HL-60 (cell line): Measurements from ENCODE around the gene ANXA2.
"Not testable (repeated sequence)": the region's sequence is repeated elsewhere in the genome, so short reads cannot be mapped to it uniquely, and the experiment has no call there.

Source experiments
- DNase-seq, 2 experiments: peaks; one replicate each; pipeline ENCODE4 v3.0.0-alpha.2; 2010 to 2020; ENCODE audit warnings: low read depth in 1 of 2, low spot score in 1 of 2
- H3K27ac ChIP-seq: fragments of 250-450 bp; sonication (Bioruptor Pico); replicated peaks from 2 replicates; pipeline ENCODE4 v1.5.1; 2020; ENCODE audit warnings: mild to moderate bottlenecking, moderate library complexity
- H3K27me3 ChIP-seq: fragments of 250-450 bp; sonication (Bioruptor Pico); 2 replicates; pipeline ENCODE4 v1.5.1; 2021; ENCODE audit warnings: mild to moderate bottlenecking, moderate library complexity; ENCODE audit not compliant: insufficient read depth, poor library complexity, severe bottlenecking
- H3K4me3 ChIP-seq: replicated peaks from 2 replicates; pipeline ENCODE4 v1.5.1; 2011; ENCODE audit warnings: mild to moderate bottlenecking, control low read depth, low read length; ENCODE audit not compliant: insufficient read depth
- CTCF ChIP-seq: IDR thresholded peaks from one replicate; pipeline ENCODE4 v1.5.1; 2011; ENCODE audit warnings: low read length, control low read depth, inconsistent platforms; ENCODE audit not compliant: insufficient read depth
- GABPA ChIP-seq: IDR thresholded peaks from 2 replicates; pipeline ENCODE4 v1.6.1; 2012; ENCODE audit warnings: low read depth
- POLR2AphosphoS5 ChIP-seq: IDR thresholded peaks from 2 replicates; pipeline ENCODE4 v1.6.1; 2012; ENCODE audit warnings: low read depth
- REST ChIP-seq: IDR thresholded peaks from 2 replicates; pipeline ENCODE4 v1.6.1; 2012; ENCODE audit warnings: low read depth; ENCODE audit not compliant: insufficient replicate concordance
- SPI1 ChIP-seq: IDR thresholded peaks from 2 replicates; pipeline ENCODE4 v1.6.1; 2012; ENCODE audit warnings: low read depth, mild to moderate bottlenecking, borderline replicate concordance

Gene ANXA2

GRCh38 chr15:60338810-60339209 is 59.0 kb downstream of the ANXA2 start:
- H3K4me3 ChIP-seq, result no peak overlapping the region
- no peaks in the 10 kb centered on the region for H3K27me3 ChIP-seq
- TF ChIP-seq SPI1 (no peak), GABPA (no peak), POLR2AphosphoS5 (no peak), REST (no peak), CTCF (no peak)
- DNase-seq, result no peak
- no peak overlapping the region for H3K27ac ChIP-seq

- TF ChIP-seq SPI1, result no peak
- no peak for TF ChIP-seq POLR2AphosphoS5
- TF ChIP-seq CTCF, result no peak
- TF ChIP-seq GABPA, result no peak
- TF ChIP-seq REST, result no peak
- Histone ChIP-seq H3K27me3 (no peaks in the 10 kb centered on the region), H3K4me3 (no peak overlapping the region), H3K27ac (no peak overlapping the region)
- no peak for DNase-seq
Observed at GRCh38 chr15:60337076-60337475, 60.7 kb downstream of the ANXA2 start.

GRCh38 chr15:60335296-60335695 is 62.5 kb downstream of the ANXA2 start:
- H3K27ac ChIP-seq, DNase-seq, H3K27me3 ChIP-seq, H3K4me3 ChIP-seq: not testable (repeated sequence)

- peaks cover 3% of the 10 kb centered on the region for H3K27me3 ChIP-seq
- TF ChIP-seq POLR2AphosphoS5 (no peak), GABPA (no peak), CTCF (peak; percentile 48), SPI1 (no peak), REST (no peak)
- no peak overlapping the region for H3K27ac ChIP-seq
- DNase-seq, result no peak
- no peak overlapping the region for H3K4me3 ChIP-seq
Observed at GRCh38 chr15:60328852-60329443, 68.8 kb downstream of the ANXA2 start.
